ENCODE results near the gene SAFB2. TPM values are rescaled to one million over a fixed set of nuclear protein-coding genes. Genes with fewer than 3 reads are reported as not detected.

Gene SAFB2
- total RNA-seq, 1 experiment from 2014 or later, result 76.1 TPM

GRCh38 chr19:5617080-5617479 is 5.5 kb downstream of the SAFB2 start:
- Histone ChIP-seq H3K27ac (ENCODE audit: insufficient read length, low read depth, low read length) (no peak overlapping the region), H3K79me1 (ENCODE audit: insufficient read depth, low read depth, low read length, poor library complexity, severe bottlenecking) (peaks cover 7% of the 10 kb centered on the region), H2BK5ac (ENCODE audit: insufficient read length, low read length) (no peak overlapping the region), H3K23me2 (ENCODE audit: insufficient read length, low read depth, low read length, poor library complexity, severe bottlenecking) (peaks cover 4% of the 10 kb centered on the region), H3K9me3 (ENCODE audit: control insufficient read depth, low read depth, low read length) (no peaks in the 10 kb centered on the region), H3K23ac (ENCODE audit: insufficient read length, low read depth, low read length) (no peak overlapping the region), H2BK12ac (ENCODE audit: insufficient read length, low read depth, low read length) (no peak overlapping the region), H3K4me2 (ENCODE audit: insufficient read depth, insufficient read length, low read length) (no peak overlapping the region), H2AFZ (ENCODE audit: low read length) (no peak overlapping the region), H4K91ac (ENCODE audit: insufficient read length, low read depth, low read length) (no peak overlapping the region), H2BK20ac (ENCODE audit: low read depth, low read length, poor library complexity, severe bottlenecking) (no peak overlapping the region), H3K56ac (ENCODE audit: insufficient read length, low read depth, low read length) (no peak overlapping the region), H4K20me1 (ENCODE audit: control insufficient read depth, insufficient read depth, insufficient read length) (no peaks in the 10 kb centered on the region), H3K27me3 (ENCODE audit: insufficient read depth, low read length) (no peaks in the 10 kb centered on the region), H4K5ac (ENCODE audit: insufficient read length, low read depth, low read length) (no peak overlapping the region), H3K79me2 (ENCODE audit: insufficient read depth, low read length) (peaks cover 22% of the 10 kb centered on the region; the same call in 1 of the 2 replicates), H2AK5ac (ENCODE audit: insufficient read length, low read length) (no peak overlapping the region), H3K4me1 (ENCODE audit: insufficient read depth, low read length) (no peaks in the 10 kb centered on the region; the same call in 1 of the 2 replicates), H3K9ac (ENCODE audit: extremely low read depth, insufficient read length, low read length) (no peak overlapping the region), H3T11ph (ENCODE audit: low read length) (no peak overlapping the region), H3K18ac (ENCODE audit: insufficient read length, low read depth, low read length) (no peak overlapping the region), H3K14ac (ENCODE audit: insufficient read depth, low read length) (no peak overlapping the region), H4K8ac (replicated peaks; ENCODE audit: insufficient read length, low read depth, low read length) (no peak overlapping the region), H2BK120ac (ENCODE audit: low read depth, low read length, poor library complexity, severe bottlenecking) (no peak overlapping the region), H2BK15ac (ENCODE audit: low read depth, low read length) (no peak overlapping the region), H3K4ac (ENCODE audit: low read depth, low read length) (no peak overlapping the region)
- Mint-ChIP-seq H3K4me3 (no peak overlapping the region), H3K27me3 (ENCODE audit: low read depth) (no peaks in the 10 kb centered on the region), H3K27ac (no peak overlapping the region), H3K36me3 (ENCODE audit: insufficient read depth in 1 of 3, low read depth in 3 of 3) (peaks cover 57 to 93% (median 81%) of the 10 kb centered on the region in 3 experiments; a peak in 6 of 7 replicates), H3K4me1 (peaks cover 7 to 8% of the 10 kb centered on the region in 2 experiments), H3K9me3 (no peaks in the 10 kb centered on the region; a peak in 1 of 5 replicates)
- no peak for TF ChIP-seq CTCF (conservative IDR thresholded peaks at IDR 0.05)
- no peak for DNase-seq
- WGBS (ENCODE audit: extremely low coverage, insufficient read length, low lambda C conversion rate), result no CpG with 5 or more reads among the region's 1 CpG
